ENCODE data around the gene HEY2. TPM values are rescaled to one million over a fixed set of nuclear protein-coding genes. Genes with fewer than 3 reads are reported as not detected.
A peak's percentile ranks its signal among the peaks of the same experiment; 100 is the strongest.

The HEY2 gene
- total RNA-seq, 1 donor from 2014 or later = 10.8 TPM

DNA sequence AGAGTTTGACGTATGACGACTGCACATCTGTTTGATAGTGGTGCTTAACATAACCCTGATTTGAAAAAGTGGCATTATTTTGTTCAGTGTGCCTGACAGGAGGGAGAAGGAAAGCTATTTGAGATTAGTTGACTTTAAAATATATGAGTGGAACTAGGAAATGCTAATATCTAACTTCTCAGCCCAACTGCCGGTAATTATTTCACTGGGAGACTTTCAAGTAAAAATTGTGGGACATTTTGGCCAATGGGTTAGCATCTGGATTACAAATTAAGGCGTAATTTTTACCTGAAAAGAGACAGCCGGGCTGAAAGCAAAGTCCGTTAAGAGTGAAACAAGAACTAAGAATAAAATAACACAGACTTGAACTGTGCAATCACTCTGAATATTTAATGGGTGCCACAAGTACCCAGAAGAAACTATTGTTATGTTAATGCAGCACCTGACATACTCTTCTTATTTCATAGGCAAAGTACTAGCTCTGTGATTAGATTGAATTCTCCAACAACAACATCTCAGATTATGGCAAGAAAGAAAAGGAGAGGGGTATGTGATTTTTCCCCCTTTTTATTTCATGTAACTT is 2.0 kb downstream of the HEY2 start:
- Mint-ChIP-seq H3K36me3 (ENCODE audit: low read depth) (no peaks in the 10 kb centered on the region), H3K4me3 (peak overlapping the region; percentile 91), H3K4me1 (peaks cover 52% of the 10 kb centered on the region), H3K27me3 (ENCODE audit: low read depth) (peaks cover 91% of the 10 kb centered on the region), H3K27ac (ENCODE audit: unreplicated experiment) (no peak overlapping the region), H3K9me3 (no peaks in the 10 kb centered on the region)
- TF ChIP-seq, protein P1, sequence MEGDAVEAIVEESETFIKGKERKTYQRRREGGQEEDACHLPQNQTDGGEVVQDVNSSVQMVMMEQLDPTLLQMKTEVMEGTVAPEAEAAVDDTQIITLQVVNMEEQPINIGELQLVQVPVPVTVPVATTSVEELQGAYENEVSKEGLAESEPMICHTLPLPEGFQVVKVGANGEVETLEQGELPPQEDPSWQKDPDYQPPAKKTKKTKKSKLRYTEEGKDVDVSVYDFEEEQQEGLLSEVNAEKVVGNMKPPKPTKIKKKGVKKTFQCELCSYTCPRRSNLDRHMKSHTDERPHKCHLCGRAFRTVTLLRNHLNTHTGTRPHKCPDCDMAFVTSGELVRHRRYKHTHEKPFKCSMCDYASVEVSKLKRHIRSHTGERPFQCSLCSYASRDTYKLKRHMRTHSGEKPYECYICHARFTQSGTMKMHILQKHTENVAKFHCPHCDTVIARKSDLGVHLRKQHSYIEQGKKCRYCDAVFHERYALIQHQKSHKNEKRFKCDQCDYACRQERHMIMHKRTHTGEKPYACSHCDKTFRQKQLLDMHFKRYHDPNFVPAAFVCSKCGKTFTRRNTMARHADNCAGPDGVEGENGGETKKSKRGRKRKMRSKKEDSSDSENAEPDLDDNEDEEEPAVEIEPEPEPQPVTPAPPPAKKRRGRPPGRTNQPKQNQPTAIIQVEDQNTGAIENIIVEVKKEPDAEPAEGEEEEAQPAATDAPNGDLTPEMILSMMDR (conservative IDR thresholded peaks at IDR 0.05) = no peak
- no peak for DNase-seq (ENCODE audit: low read depth, low spot score)

DNA sequence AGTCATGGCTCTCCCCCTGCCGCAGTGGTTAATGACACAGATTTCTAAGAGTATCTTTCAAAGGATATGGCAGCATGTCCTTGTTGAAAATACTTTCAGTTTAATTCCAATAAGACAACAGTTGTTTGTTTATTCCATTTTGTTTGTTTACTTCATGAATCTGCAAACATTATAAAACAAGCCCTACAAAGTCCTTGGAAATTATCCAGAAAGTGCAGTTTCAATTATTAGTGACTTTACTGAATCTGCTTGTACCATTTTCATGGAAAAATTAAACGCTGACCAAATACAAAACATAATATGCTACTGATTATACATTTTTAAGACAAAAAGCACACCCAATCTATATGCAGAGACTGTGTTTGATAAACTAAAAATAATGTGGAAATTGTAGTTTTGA is 3.3 kb downstream of the HEY2 start:
- no peaks in the 10 kb centered on the region for H3K9me3 Mint-ChIP-seq
- H3K27me3 Mint-ChIP-seq (ENCODE audit: low read depth) = peaks cover 92% of the 10 kb centered on the region
- TF ChIP-seq, protein P1 (conservative IDR thresholded peaks at IDR 0.05) = no peak
- H3K4me3 Mint-ChIP-seq = peak overlapping the region; percentile 29
- H3K4me1 Mint-ChIP-seq = peaks cover 45% of the 10 kb centered on the region
- no peaks in the 10 kb centered on the region for H3K36me3 Mint-ChIP-seq (ENCODE audit: low read depth)
- H3K27ac Mint-ChIP-seq (ENCODE audit: unreplicated experiment) = no peak overlapping the region
- DNase-seq (ENCODE audit: low read depth, low spot score) = no peak

DNA sequence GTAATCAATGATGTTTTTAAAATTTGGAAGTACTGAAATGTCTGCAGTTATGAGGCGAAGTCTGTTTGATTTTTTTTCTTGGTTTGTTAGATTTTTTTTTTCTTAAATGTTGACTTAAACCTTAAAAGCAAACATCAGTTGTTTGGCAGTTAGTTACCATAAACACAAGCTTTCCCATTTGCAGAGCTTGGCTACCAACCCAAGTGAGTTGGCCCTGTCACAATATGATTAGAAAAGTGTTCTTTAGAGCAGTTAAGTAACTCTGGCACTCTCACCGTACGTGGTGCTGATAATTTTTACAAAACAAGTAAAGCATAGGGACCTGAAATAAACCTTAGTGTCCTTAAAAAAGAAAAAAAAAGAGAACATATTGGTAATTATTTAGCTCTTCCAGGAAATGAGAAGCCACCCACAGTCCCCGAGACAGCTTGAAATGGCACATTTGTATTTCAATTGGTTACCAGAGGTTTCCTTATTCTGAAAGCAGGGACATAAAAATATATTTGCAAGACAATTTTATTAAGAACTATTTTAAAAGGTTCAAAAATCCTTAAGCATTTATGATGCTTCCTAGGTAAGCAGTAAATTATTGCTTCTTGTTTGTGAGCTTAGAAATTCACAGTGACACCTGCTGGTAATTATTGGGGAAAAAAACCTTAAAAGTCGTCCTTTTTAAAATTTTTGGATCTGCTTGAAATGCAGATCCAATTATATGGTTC is 3.9 kb downstream of the HEY2 start:
- TF ChIP-seq, protein P1 (conservative IDR thresholded peaks at IDR 0.05) = peak; percentile 68
- Mint-ChIP-seq H3K4me3 (peak overlapping the region; percentile 29), H3K27me3 (ENCODE audit: low read depth) (peaks cover 86% of the 10 kb centered on the region), H3K36me3 (ENCODE audit: low read depth) (no peaks in the 10 kb centered on the region), H3K9me3 (no peaks in the 10 kb centered on the region), H3K4me1 (peaks cover 40% of the 10 kb centered on the region), H3K27ac (ENCODE audit: unreplicated experiment) (no peak overlapping the region)
- no peak for DNase-seq (ENCODE audit: low read depth, low spot score)

DNA sequence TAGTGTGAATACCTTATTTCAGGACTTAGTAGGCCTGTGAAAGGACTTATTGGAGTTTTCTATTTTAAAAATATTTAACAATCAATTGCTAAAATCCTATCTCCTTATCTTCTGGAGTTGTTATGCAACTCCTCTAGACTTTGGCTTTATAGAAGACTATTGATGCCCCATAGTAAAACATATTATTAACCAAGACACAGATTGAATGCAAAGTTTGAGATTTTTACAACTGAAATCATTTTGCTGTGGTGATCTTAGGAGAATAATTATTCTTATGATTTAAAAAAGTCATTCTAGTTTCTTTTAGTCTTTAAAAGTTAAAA is 4.5 kb downstream of the HEY2 start:
- H3K27ac Mint-ChIP-seq (ENCODE audit: unreplicated experiment) = no peak overlapping the region
- H3K4me3 Mint-ChIP-seq = no peak overlapping the region
- no peaks in the 10 kb centered on the region for H3K36me3 Mint-ChIP-seq (ENCODE audit: low read depth)
- TF ChIP-seq, protein P1 (conservative IDR thresholded peaks at IDR 0.05) = peak; percentile 26
- peaks cover 35% of the 10 kb centered on the region for H3K4me1 Mint-ChIP-seq
- no peaks in the 10 kb centered on the region for H3K9me3 Mint-ChIP-seq
- peaks cover 83% of the 10 kb centered on the region for H3K27me3 Mint-ChIP-seq (ENCODE audit: low read depth)
- DNase-seq (ENCODE audit: low read depth, low spot score) = no peak

DNA sequence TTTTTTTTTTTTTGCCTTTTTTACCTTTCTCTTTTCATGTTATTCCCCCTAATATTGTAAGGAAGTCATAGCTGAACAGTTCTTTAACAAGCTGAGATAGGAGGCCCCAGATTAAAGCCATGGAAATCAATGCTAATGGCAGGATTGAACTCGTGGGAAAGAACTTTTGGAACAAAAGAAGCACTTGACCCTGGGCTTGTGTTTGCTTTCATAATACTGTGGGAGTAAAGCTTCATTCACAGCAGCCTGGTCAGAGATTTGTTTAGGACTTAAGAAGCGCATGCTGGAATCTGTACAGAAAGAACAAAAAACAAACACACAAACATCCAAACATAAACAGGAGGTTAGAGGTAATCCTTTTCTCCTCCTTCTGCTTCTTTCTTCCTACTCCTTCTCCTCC is 5.1 kb downstream of the HEY2 start:
- Mint-ChIP-seq H3K36me3 (ENCODE audit: low read depth) (peaks cover 4% of the 10 kb centered on the region), H3K9me3 (no peaks in the 10 kb centered on the region), H3K27me3 (ENCODE audit: low read depth) (peaks cover 88% of the 10 kb centered on the region), H3K4me1 (peaks cover 34% of the 10 kb centered on the region), H3K4me3 (no peak overlapping the region), H3K27ac (ENCODE audit: unreplicated experiment) (no peak overlapping the region)
- no peak for DNase-seq (ENCODE audit: low read depth, low spot score)
- TF ChIP-seq, protein P1 (conservative IDR thresholded peaks at IDR 0.05) = no peak
